Stimulated activated CD8-positive, alpha-beta memory T cell treated with anti-CD3 and anti-CD28 coated beads, Interleukin-4, amount 100 ng/mL, for 4 hours (primary cell): ENCODE measurements around the gene RBMS3.
"Not testable (repeated sequence)": the region's sequence is repeated elsewhere in the genome, so short reads cannot be mapped to it uniquely, and the experiment has no call there.

Source experiments
- DNase-seq, 2 donors: peaks; one replicate each; pipeline ENCODE4 v3.0.0-alpha.2; 2020; ENCODE audit warnings: low read depth in 2 of 2, low spot score in 1 of 2

RBMS3 gene

GRCh38 chr3:29665688-29666087 is 384.8 kb downstream of the RBMS3 start:
- DNase-seq = no peak

GRCh38 chr3:29668233-29668632 is 387.4 kb downstream of the RBMS3 start:
- no peak for DNase-seq

- DNase-seq = no peak
Observed at GRCh38 chr3:29668728-29669127, 387.9 kb downstream of the RBMS3 start.

- not testable (repeated sequence) for DNase-seq
Observed at GRCh38 chr3:29670476-29670875, 389.6 kb downstream of the RBMS3 start.

- DNase-seq = no peak
Observed at GRCh38 chr3:29677421-29677820, 396.6 kb downstream of the RBMS3 start.

- DNase-seq = no peak
Observed at GRCh38 chr3:29679944-29680343, 399.1 kb downstream of the RBMS3 start.

GRCh38 chr3:29683018-29683993 is 402.4 kb downstream of the RBMS3 start:
- DNase-seq = no peak

GRCh38 chr3:29686889-29687592 is 406.2 kb downstream of the RBMS3 start:
- no peak for DNase-seq

- DNase-seq = no peak
Observed at GRCh38 chr3:29690686-29691353, 409.9 kb downstream of the RBMS3 start.

- DNase-seq = no peak
Observed at GRCh38 chr3:29693863-29694262, 413.0 kb downstream of the RBMS3 start.

- DNase-seq = no peak
Observed at GRCh38 chr3:29694331-29694730, 413.5 kb downstream of the RBMS3 start.

GRCh38 chr3:29694783-29695182 is 413.9 kb downstream of the RBMS3 start:
- DNase-seq = no peak

GRCh38 chr3:29695201-29695600 is 414.3 kb downstream of the RBMS3 start:
- no peak for DNase-seq

GRCh38 chr3:29695643-29696198 is 414.9 kb downstream of the RBMS3 start:
- no peak for DNase-seq

- no peak for DNase-seq
Observed at GRCh38 chr3:29696311-29696710, 415.4 kb downstream of the RBMS3 start.

GRCh38 chr3:29697989-29698388 is 417.1 kb downstream of the RBMS3 start:
- no peak for DNase-seq

- no peak for DNase-seq
Observed at GRCh38 chr3:29700256-29700655, 419.4 kb downstream of the RBMS3 start.

- no peak for DNase-seq
Observed at GRCh38 chr3:29701326-29701983, 420.6 kb downstream of the RBMS3 start.

GRCh38 chr3:29705906-29706844 is 425.3 kb downstream of the RBMS3 start:
- no peak for DNase-seq

- DNase-seq = no peak
Observed at GRCh38 chr3:29708884-29709283, 428.0 kb downstream of the RBMS3 start.
